WTC11 (cell line): Measurements from ENCODE around the gene NEURL1. TPM values are rescaled to one million over a fixed set of nuclear protein-coding genes. Genes with fewer than 3 reads are reported as not detected.
A peak's percentile ranks its signal among the peaks of the same experiment; 100 is the strongest.

Experiments
- ATAC-seq: fragments of 200-7000 bp; cut with Tn5 transposase; 2 replicates; pipeline ENCODE4 v1.10.0; 2021; ENCODE audit warnings: mild to moderate bottlenecking, moderate library complexity
- Bru-seq: library from RNA; stranded (reverse); fragments of 400-500 nt; gene quantifications from one replicate; lab custom pipeline; 2021; lab: Mats Ljungman, UMichigan
- CTCF ChIA-PET: fragments of 300-600 bp; sonication (Branson Sonifier 250); formaldehyde crosslinking; loops from one replicate; lab custom pipeline; 2021; ENCODE audit warnings: antibody characterized with exemption; lab: Charles Lee
- POLR2A ChIA-PET: fragments of 350-600 bp; sonication (Branson Sonifier 250); formaldehyde crosslinking; loops from one replicate; lab custom pipeline; 2021; ENCODE audit warnings: antibody characterized with exemption; lab: Charles Lee
- DNase-seq: peaks from one replicate; pipeline ENCODE4 v3.0.0; 2021; ENCODE audit warnings: low spot score
- H3K27ac Mint-ChIP-seq: 2 replicates; pipeline ENCODE4 v1.8.0; 2021; ENCODE audit warnings: mixed read lengths
- H3K27me3 Mint-ChIP-seq: 2 replicates; pipeline ENCODE4 v1.8.0; 2021; ENCODE audit warnings: low read depth, mild to moderate bottlenecking, moderate library complexity, mixed read lengths
- H3K36me3 Mint-ChIP-seq: 2 replicates; pipeline ENCODE4 v1.8.0; 2021; ENCODE audit warnings: mixed read lengths
- H3K4me1 Mint-ChIP-seq: 2 replicates; pipeline ENCODE4 v1.8.0; 2022; ENCODE audit warnings: mixed read lengths
- H3K4me3 Mint-ChIP-seq: 2 replicates; pipeline ENCODE4 v1.8.0; 2021; ENCODE audit warnings: mild to moderate bottlenecking, moderate library complexity, mixed read lengths
- H3K9me3 Mint-ChIP-seq: 2 replicates; pipeline ENCODE4 v1.8.0; 2021; ENCODE audit warnings: mixed read lengths
- ATF1 ChIP-seq: sonication (generic); formaldehyde crosslinking; IDR thresholded peaks from 2 replicates; pipeline ENCODE4 v1.8.1; 2023; ENCODE audit warnings: mild to moderate bottlenecking, moderate library complexity, missing genetic modification reagents
- ETV6 ChIP-seq: sonication (generic); formaldehyde crosslinking; IDR thresholded peaks from 2 replicates; pipeline ENCODE4 v1.8.1; 2022; ENCODE audit warnings: mild to moderate bottlenecking, missing genetic modification reagents
- FOXP1 ChIP-seq: sonication (generic); formaldehyde crosslinking; IDR thresholded peaks from 2 replicates; pipeline ENCODE4 v1.8.0; 2022; ENCODE audit warnings: missing genetic modification reagents, mild to moderate bottlenecking, moderate library complexity, borderline replicate concordance
- NFE2L1 ChIP-seq: sonication (generic); formaldehyde crosslinking; IDR thresholded peaks from 2 replicates; pipeline ENCODE4 v1.8.1; 2023; ENCODE audit warnings: missing genetic modification reagents
- RELA ChIP-seq: sonication (generic); formaldehyde crosslinking; IDR thresholded peaks from 2 replicates; pipeline ENCODE4 v1.8.1; 2022; ENCODE audit warnings: missing genetic modification reagents, mild to moderate bottlenecking, borderline replicate concordance
- RORB ChIP-seq: fragments of 250-450 bp; sonication (Bioruptor Pico); IDR thresholded peaks from 2 replicates; pipeline ENCODE4 v1.9.0; 2021; ENCODE audit warnings: mild to moderate bottlenecking
- TEAD1 ChIP-seq: sonication (generic); formaldehyde crosslinking; IDR thresholded peaks from 2 replicates; pipeline ENCODE4 v1.8.0; 2022; ENCODE audit warnings: mild to moderate bottlenecking, missing genetic modification reagents
- TP53 ChIP-seq: sonication (generic); formaldehyde crosslinking; IDR thresholded peaks from 2 replicates; pipeline ENCODE4 v1.8.1; 2023; ENCODE audit warnings: mild to moderate bottlenecking, missing genetic modification reagents
- ZNF138 ChIP-seq: sonication (generic); formaldehyde crosslinking; conservative IDR thresholded peaks from 2 replicates; pipeline ENCODE4 v1.8.1; 2022; ENCODE audit warnings: mild to moderate bottlenecking, moderate library complexity, missing genetic modification reagents
- ZNF423 ChIP-seq: fragments of 250-450 bp; sonication (Bioruptor Pico); IDR thresholded peaks from 2 replicates; pipeline ENCODE4 v2.1.2; 2022; ENCODE audit warnings: mild to moderate bottlenecking, moderate library complexity
- long read RNA-seq, 3 experiments: library from RNA in 1 of 3; library from capped mRNA in 1 of 3; library from polyadenylated mRNA in 1 of 3; unstranded in 2 of 3; stranded (forward) in 1 of 3; transcript quantifications; one replicate each; pipeline ENCODE4 v2.0.0, GENCODE V29; 2021
- total RNA-seq: library from RNA; stranded (reverse); gene quantifications from 3 replicates; pipeline ENCODE4 v1.2.3, GENCODE V29; 2021
- TF ChIP-seq, protein P1 (sequence below): sonication (generic); formaldehyde crosslinking; IDR thresholded peaks from 2 replicates; pipeline ENCODE4 v1.8.0; 2022; ENCODE audit warnings: missing genetic modification reagents
- TF ChIP-seq, protein P2 (sequence below): sonication (generic); formaldehyde crosslinking; IDR thresholded peaks from 2 replicates; pipeline ENCODE4 v1.8.0; 2022; ENCODE audit warnings: mild to moderate bottlenecking, missing genetic modification reagents
- TF ChIP-seq, protein P3 (sequence below): sonication (generic); formaldehyde crosslinking; IDR thresholded peaks from 2 replicates; pipeline ENCODE4 v1.8.0; 2023; ENCODE audit warnings: missing genetic modification reagents, mild to moderate bottlenecking, borderline replicate concordance
- TF ChIP-seq, protein P4 (sequence below): sonication (generic); formaldehyde crosslinking; IDR thresholded peaks from 2 replicates; pipeline ENCODE4 v1.8.1; 2023; ENCODE audit warnings: mild to moderate bottlenecking, missing genetic modification reagents, moderate library complexity
- TF ChIP-seq, protein P5 (sequence below): sonication (generic); formaldehyde crosslinking; IDR thresholded peaks from 2 replicates; pipeline ENCODE4 v1.8.0; 2022; ENCODE audit warnings: mild to moderate bottlenecking, missing genetic modification reagents

NEURL1 gene, protein sequence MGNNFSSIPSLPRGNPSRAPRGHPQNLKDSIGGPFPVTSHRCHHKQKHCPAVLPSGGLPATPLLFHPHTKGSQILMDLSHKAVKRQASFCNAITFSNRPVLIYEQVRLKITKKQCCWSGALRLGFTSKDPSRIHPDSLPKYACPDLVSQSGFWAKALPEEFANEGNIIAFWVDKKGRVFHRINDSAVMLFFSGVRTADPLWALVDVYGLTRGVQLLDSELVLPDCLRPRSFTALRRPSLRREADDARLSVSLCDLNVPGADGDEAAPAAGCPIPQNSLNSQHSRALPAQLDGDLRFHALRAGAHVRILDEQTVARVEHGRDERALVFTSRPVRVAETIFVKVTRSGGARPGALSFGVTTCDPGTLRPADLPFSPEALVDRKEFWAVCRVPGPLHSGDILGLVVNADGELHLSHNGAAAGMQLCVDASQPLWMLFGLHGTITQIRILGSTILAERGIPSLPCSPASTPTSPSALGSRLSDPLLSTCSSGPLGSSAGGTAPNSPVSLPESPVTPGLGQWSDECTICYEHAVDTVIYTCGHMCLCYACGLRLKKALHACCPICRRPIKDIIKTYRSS
- total RNA-seq (0.66 to 1.2 TPM (median 0.99 TPM) in 3 replicates), Bru-seq, nascent RNA (percentile 14 among the genes with signal in this experiment)
- long read RNA-seq, experiment 1, full-length matches to known transcripts, result 1 of 5 reads
- long read RNA-seq, experiment 1, partial matches to known transcripts, result 3 of 5 reads
- long read RNA-seq, experiment 1, other reads (novel, unspliced or antisense), result 1 of 5 reads
- long read RNA-seq, experiment 2, partial matches to known transcripts, result 1 of 4 reads
- long read RNA-seq, experiment 2, other reads (novel, unspliced or antisense), result 3 of 4 reads
- long read RNA-seq, experiment 3, result 0 reads

DNA sequence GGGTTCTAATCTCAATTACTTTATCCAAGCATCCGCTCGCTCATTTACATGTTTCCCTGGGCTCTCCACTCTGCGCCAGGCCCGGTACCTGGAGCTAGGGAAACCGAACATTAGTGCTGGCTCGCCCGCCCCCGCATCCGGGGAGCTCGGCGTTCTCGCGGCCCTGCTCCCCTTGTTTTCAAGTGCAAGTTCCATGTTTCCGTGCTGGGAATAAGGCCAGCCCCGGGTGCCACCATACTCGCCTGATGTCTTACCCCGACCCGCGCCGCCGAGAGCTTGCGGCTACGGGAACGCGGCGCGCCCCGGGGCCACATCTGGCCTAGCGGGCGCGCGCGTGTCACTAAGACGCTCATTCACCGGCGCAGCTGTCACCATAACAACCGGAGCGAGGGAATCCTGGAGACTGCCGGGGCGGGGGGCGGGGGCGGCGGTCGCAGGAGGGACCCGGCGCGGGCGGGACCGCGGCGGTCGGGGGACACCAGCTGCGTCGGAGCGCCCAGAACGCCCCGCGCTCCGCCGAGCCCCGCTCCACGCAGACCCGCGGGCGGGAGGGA, at the start of gene NEURL1:
TSS of gene NEURL1 (plus strand) at position 344 of the 554 bp plus-strand sequence. CDS start 683 bp downstream, outside the sequence.
- POLR2A ChIA-PET, result no interaction called here

DNA sequence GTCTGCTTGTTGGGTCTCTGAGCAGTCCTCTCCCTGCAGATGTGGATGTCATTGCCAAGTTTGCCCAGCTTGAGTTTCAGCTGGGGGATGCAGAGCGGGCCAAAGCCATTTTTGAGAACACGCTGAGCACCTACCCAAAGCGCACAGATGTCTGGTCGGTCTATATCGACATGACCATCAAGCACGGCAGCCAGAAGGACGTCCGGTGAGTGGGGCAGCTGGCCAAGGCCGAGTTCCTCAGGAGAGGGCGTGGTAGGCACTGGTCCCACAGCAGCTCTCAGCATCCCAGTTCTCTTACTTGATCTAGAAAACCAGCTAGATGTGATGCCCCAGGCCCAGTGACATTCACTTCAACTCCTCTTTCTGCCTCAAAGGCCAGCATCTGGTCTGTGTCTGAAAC, 49.0 kb upstream of the NEURL1 start:
- Mint-ChIP-seq H3K27ac (no peak overlapping the region), H3K9me3 (no peaks in the 10 kb centered on the region), H3K4me1 (no peaks in the 10 kb centered on the region), H3K36me3 (peaks cover 66% of the 10 kb centered on the region), H3K4me3 (no peak overlapping the region), H3K27me3 (no peaks in the 10 kb centered on the region)
- TF ChIP-seq ETV6 (CRISPR knock-in tag), result no peak
- no peak for TF ChIP-seq NFE2L1 (CRISPR knock-in tag)
- no peak for TF ChIP-seq RORB (CRISPR knock-in tag)
- TF ChIP-seq, protein P1, sequence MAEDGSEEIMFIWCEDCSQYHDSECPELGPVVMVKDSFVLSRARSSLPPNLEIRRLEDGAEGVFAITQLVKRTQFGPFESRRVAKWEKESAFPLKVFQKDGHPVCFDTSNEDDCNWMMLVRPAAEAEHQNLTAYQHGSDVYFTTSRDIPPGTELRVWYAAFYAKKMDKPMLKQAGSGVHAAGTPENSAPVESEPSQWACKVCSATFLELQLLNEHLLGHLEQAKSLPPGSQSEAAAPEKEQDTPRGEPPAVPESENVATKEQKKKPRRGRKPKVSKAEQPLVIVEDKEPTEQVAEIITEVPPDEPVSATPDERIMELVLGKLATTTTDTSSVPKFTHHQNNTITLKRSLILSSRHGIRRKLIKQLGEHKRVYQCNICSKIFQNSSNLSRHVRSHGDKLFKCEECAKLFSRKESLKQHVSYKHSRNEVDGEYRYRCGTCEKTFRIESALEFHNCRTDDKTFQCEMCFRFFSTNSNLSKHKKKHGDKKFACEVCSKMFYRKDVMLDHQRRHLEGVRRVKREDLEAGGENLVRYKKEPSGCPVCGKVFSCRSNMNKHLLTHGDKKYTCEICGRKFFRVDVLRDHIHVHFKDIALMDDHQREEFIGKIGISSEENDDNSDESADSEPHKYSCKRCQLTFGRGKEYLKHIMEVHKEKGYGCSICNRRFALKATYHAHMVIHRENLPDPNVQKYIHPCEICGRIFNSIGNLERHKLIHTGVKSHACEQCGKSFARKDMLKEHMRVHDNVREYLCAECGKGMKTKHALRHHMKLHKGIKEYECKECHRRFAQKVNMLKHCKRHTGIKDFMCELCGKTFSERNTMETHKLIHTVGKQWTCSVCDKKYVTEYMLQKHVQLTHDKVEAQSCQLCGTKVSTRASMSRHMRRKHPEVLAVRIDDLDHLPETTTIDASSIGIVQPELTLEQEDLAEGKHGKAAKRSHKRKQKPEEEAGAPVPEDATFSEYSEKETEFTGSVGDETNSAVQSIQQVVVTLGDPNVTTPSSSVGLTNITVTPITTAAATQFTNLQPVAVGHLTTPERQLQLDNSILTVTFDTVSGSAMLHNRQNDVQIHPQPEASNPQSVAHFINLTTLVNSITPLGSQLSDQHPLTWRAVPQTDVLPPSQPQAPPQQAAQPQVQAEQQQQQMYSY (CRISPR knock-in tag), result no peak
- TF ChIP-seq, protein P2, sequence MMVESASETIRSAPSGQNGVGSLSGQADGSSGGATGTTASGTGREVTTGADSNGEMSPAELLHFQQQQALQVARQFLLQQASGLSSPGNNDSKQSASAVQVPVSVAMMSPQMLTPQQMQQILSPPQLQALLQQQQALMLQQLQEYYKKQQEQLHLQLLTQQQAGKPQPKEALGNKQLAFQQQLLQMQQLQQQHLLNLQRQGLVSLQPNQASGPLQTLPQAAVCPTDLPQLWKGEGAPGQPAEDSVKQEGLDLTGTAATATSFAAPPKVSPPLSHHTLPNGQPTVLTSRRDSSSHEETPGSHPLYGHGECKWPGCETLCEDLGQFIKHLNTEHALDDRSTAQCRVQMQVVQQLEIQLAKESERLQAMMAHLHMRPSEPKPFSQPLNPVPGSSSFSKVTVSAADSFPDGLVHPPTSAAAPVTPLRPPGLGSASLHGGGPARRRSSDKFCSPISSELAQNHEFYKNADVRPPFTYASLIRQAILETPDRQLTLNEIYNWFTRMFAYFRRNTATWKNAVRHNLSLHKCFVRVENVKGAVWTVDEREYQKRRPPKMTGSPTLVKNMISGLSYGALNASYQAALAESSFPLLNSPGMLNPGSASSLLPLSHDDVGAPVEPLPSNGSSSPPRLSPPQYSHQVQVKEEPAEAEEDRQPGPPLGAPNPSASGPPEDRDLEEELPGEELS (CRISPR knock-in tag), result no peak
- TF ChIP-seq FOXP1, result no peak
- TF ChIP-seq ZNF423, result no peak
- TF ChIP-seq, protein P3, sequence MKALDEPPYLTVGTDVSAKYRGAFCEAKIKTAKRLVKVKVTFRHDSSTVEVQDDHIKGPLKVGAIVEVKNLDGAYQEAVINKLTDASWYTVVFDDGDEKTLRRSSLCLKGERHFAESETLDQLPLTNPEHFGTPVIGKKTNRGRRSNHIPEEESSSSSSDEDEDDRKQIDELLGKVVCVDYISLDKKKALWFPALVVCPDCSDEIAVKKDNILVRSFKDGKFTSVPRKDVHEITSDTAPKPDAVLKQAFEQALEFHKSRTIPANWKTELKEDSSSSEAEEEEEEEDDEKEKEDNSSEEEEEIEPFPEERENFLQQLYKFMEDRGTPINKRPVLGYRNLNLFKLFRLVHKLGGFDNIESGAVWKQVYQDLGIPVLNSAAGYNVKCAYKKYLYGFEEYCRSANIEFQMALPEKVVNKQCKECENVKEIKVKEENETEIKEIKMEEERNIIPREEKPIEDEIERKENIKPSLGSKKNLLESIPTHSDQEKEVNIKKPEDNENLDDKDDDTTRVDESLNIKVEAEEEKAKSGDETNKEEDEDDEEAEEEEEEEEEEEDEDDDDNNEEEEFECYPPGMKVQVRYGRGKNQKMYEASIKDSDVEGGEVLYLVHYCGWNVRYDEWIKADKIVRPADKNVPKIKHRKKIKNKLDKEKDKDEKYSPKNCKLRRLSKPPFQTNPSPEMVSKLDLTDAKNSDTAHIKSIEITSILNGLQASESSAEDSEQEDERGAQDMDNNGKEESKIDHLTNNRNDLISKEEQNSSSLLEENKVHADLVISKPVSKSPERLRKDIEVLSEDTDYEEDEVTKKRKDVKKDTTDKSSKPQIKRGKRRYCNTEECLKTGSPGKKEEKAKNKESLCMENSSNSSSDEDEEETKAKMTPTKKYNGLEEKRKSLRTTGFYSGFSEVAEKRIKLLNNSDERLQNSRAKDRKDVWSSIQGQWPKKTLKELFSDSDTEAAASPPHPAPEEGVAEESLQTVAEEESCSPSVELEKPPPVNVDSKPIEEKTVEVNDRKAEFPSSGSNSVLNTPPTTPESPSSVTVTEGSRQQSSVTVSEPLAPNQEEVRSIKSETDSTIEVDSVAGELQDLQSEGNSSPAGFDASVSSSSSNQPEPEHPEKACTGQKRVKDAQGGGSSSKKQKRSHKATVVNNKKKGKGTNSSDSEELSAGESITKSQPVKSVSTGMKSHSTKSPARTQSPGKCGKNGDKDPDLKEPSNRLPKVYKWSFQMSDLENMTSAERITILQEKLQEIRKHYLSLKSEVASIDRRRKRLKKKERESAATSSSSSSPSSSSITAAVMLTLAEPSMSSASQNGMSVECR (CRISPR knock-in tag), result no peak
- TF ChIP-seq TEAD1 (CRISPR knock-in tag), result no peak
- TF ChIP-seq TP53, result no peak
- no peak for TF ChIP-seq RELA (CRISPR knock-in tag)
- TF ChIP-seq, protein P4, sequence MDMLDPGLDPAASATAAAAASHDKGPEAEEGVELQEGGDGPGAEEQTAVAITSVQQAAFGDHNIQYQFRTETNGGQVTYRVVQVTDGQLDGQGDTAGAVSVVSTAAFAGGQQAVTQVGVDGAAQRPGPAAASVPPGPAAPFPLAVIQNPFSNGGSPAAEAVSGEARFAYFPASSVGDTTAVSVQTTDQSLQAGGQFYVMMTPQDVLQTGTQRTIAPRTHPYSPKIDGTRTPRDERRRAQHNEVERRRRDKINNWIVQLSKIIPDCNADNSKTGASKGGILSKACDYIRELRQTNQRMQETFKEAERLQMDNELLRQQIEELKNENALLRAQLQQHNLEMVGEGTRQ, result no peak
- TF ChIP-seq, protein P5, sequence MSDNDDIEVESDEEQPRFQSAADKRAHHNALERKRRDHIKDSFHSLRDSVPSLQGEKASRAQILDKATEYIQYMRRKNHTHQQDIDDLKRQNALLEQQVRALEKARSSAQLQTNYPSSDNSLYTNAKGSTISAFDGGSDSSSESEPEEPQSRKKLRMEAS (CRISPR knock-in tag), result no peak
- no peak for TF ChIP-seq ATF1 (CRISPR knock-in tag)
- ATAC-seq (no peak), DNase-seq (no peak)
- ChIA-PET CTCF (interaction anchor here (0.6 kb wide), 1 partner anchor 17 kb away, joined by 3 read pairs; no protein-coding TSS in a partner anchor), POLR2A (no interaction called here)

More for the DNA sequence above, at the start of gene NEURL1:
- Mint-ChIP-seq H3K4me3 (peak within 1 kb of the TSS; percentile 79), H3K36me3 (no peaks in the 10 kb centered on the region), H3K9me3 (no peaks in the 10 kb centered on the region), H3K27me3 (peaks cover 60% of the 10 kb centered on the region), H3K27ac (no peak within 1 kb of the TSS), H3K4me1 (peaks cover 9% of the 10 kb centered on the region)
- peak; percentile 61 for ATAC-seq
- CTCF ChIA-PET, result interaction anchor here (0.5 to 4.5 kb wide), 14 partner anchors 8 to 798 kb away, joined by 3 to 30 read pairs (median 4); no protein-coding TSS in a partner anchor
- TF ChIP-seq ZNF138 (CRISPR knock-in tag) (no peak), ETV6 (CRISPR knock-in tag) (0 out of 2 replicates have a peak, but pooled peaks have one; percentile 25)
- DNase-seq, result peak; percentile 61
